Measurements from ENCODE around the gene STAG1. TPM values are rescaled to one million over a fixed set of nuclear protein-coding genes. Genes with fewer than 3 reads are reported as not detected.
A peak's percentile ranks its signal among the peaks of the same experiment; 100 is the strongest.

Gene STAG1
- total and polyA plus RNA-seq, 2 donors (not counting 1 experiment from before 2014, with no cell fraction given), result 23.2 to 38.6 TPM

DNA sequence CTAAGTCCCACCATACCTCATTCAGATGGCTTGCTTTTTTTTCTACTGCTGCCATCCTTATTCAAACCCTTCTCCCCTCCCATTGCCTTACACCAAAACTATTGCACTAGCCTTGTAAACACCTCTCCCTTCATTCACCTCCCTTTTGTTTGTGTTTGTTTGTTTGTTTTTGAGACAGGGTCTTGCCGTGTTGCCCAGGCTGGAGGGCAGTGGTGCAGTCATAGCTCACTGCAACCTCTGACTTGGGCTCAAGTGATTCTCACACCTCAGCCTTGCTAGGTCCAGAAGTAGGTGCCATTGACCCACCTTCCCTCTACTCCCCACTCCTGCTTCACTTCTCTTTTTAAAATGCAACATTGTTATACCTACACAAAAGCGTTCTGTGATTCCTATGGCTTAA, 3.0 kb upstream of the STAG1 start:
- H2AFZ ChIP-seq (ENCODE audit: low read length), result no peak overlapping the region
- H3K4me1 ChIP-seq (ENCODE audit: control insufficient read depth, extremely low read depth, insufficient read depth, low read length), result peaks cover 6% of the 10 kb centered on the region
- DNase-seq (ENCODE audit: low read depth in 2 of 2), result no peak
- no peaks in the 10 kb centered on the region for H4K20me1 ChIP-seq (ENCODE audit: control insufficient read depth, extremely low read depth, insufficient read depth, low read length)
- H3K9me3 ChIP-seq (ENCODE audit: control insufficient read depth, insufficient read depth, low read depth, low read length), result no peaks in the 10 kb centered on the region
- no peaks in the 10 kb centered on the region for H3K27me3 ChIP-seq (ENCODE audit: control insufficient read depth, insufficient read depth, low read length)
- no peak overlapping the region for H3K4me3 ChIP-seq (replicated peaks in 1 of 4; ENCODE audit: control extremely low read depth in 1 of 4, insufficient read depth in 1 of 4, low read depth in 3 of 4, low read length in 4 of 4)
- H3K27ac ChIP-seq (ENCODE audit: insufficient read depth, low read length), result no peak overlapping the region
- H3K36me3 ChIP-seq (ENCODE audit: control insufficient read depth, insufficient read depth, low read length), result no peaks in the 10 kb centered on the region
- H3K9ac ChIP-seq (ENCODE audit: insufficient read depth, low read length), result no peak overlapping the region
- no peak for TF ChIP-seq EZH2 (IDR thresholded peaks at IDR 0.05; ENCODE audit: low read length, missing control alignments)
- TF ChIP-seq, protein P1, sequence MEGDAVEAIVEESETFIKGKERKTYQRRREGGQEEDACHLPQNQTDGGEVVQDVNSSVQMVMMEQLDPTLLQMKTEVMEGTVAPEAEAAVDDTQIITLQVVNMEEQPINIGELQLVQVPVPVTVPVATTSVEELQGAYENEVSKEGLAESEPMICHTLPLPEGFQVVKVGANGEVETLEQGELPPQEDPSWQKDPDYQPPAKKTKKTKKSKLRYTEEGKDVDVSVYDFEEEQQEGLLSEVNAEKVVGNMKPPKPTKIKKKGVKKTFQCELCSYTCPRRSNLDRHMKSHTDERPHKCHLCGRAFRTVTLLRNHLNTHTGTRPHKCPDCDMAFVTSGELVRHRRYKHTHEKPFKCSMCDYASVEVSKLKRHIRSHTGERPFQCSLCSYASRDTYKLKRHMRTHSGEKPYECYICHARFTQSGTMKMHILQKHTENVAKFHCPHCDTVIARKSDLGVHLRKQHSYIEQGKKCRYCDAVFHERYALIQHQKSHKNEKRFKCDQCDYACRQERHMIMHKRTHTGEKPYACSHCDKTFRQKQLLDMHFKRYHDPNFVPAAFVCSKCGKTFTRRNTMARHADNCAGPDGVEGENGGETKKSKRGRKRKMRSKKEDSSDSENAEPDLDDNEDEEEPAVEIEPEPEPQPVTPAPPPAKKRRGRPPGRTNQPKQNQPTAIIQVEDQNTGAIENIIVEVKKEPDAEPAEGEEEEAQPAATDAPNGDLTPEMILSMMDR (conservative IDR thresholded peaks at IDR 0.05 in 1 of 2, IDR thresholded peaks at IDR 0.05 in 1 of 2; ENCODE audit: low read depth in 1 of 2, low read length in 2 of 2), result no peak
- peaks cover 5% of the 10 kb centered on the region for H3K79me2 ChIP-seq (ENCODE audit: control insufficient read depth, insufficient read depth, low read length)
- H3K4me2 ChIP-seq (ENCODE audit: extremely low read depth, insufficient read depth, low read length), result no peak overlapping the region

DNA sequence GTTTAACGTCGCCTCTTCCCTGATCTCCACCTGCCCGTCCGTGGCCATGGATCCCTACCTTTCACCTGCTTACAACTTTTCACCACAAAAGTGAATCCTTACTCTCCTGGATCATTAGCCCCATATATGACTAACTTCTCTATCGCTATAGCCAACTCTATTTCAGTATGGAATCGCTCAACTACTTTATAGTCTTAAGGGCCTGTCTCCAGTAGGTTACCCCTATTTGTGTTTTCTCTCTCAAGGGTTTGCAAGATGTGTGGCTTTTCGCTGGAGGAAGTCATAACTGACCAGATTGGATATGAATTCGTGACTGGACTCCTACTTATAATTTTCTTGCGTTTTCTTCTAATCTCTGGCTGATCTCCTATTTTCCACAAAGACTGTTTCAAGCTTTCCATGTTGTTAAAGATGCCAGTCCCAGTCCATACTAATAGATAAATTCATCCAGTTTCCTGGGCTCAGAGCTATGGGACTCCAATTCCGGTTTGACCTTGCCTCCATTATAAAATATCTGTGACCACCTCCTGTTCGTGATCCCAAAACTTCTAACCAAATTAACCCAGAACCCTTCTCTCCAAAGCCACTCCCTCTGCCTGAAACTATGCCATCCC, 1.3 kb upstream of the STAG1 start:
- H3K4me2 ChIP-seq (ENCODE audit: extremely low read depth, insufficient read depth, low read length), result peak overlapping the region; percentile 96
- H3K9me3 ChIP-seq (ENCODE audit: control insufficient read depth, insufficient read depth, low read depth, low read length), result no peaks in the 10 kb centered on the region

DNA sequence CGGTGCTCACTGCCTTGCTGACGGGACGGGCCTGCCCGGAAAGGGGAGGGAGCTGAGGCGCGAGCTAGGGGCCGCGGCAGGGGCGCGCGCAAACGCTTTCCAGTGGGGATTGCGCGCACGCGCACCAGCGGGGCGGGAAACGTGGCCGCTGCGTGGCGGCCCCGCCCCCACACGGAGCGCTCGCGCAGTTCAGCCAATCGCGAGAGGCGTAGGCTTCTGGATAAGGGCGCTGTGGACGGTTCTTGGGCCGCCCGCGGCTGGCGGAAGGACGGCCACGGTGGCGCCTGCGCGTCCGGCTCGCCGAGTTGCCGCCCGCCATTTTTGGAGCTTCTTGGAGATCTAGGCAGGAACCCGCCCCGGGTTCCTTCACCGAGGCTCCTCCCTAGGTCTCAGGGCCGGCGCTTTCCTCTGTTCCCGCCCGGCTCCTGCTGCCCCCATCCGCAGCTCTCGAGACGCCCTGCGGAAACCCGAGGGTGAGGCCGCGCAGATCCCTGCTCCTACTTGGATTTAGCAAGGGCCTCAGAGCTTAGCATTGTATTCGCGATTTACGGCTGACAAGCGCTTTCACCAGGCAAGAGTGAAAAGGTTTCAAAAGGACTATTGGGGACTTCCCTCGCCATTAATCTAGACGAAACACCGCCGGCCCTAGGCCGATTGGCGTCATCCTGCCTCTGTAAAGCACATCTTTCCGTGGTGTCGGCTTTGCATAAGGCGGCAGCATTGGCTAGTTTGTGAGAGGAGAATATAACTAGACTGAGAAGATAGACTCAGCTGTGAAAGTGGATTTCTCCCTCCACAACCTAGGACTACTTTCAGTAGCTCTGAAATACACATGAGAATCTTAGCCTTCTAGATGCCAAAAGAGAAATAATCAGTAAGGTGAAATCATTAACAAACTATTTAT, 496 bp upstream of the STAG1 start:
- peak; percentile 96 to 98 for DNase-seq (ENCODE audit: low read depth in 2 of 2)
- H3K9ac ChIP-seq (ENCODE audit: insufficient read depth, low read length), result peak overlapping the region; percentile 93
- peak overlapping the region; percentile 94 for H2AFZ ChIP-seq (ENCODE audit: low read length)
- no peaks in the 10 kb centered on the region for H3K27me3 ChIP-seq (ENCODE audit: control insufficient read depth, insufficient read depth, low read length)
- no peaks in the 10 kb centered on the region for H4K20me1 ChIP-seq (ENCODE audit: control insufficient read depth, extremely low read depth, insufficient read depth, low read length)
- peak overlapping the region; percentile 59 to 84 (median 78) for H3K4me3 ChIP-seq (replicated peaks in 1 of 4; ENCODE audit: control extremely low read depth in 1 of 4, insufficient read depth in 1 of 4, low read depth in 3 of 4, low read length in 4 of 4)
- TF ChIP-seq, protein P1 (conservative IDR thresholded peaks at IDR 0.05 in 1 of 2, IDR thresholded peaks at IDR 0.05 in 1 of 2; ENCODE audit: low read depth in 1 of 2, low read length in 2 of 2), result peak; percentile 16 to 38
- no peak for TF ChIP-seq EZH2 (IDR thresholded peaks at IDR 0.05; ENCODE audit: low read length, missing control alignments)
- no peaks in the 10 kb centered on the region for H3K9me3 ChIP-seq (ENCODE audit: control insufficient read depth, insufficient read depth, low read depth, low read length)
- peaks cover 30% of the 10 kb centered on the region for H3K79me2 ChIP-seq (ENCODE audit: control insufficient read depth, insufficient read depth, low read length)
- peak overlapping the region; percentile 96 for H3K4me2 ChIP-seq (ENCODE audit: extremely low read depth, insufficient read depth, low read length)
- peaks cover 10% of the 10 kb centered on the region for H3K4me1 ChIP-seq (ENCODE audit: control insufficient read depth, extremely low read depth, insufficient read depth, low read length)
- peak overlapping the region; percentile 94 for H3K27ac ChIP-seq (ENCODE audit: insufficient read depth, low read length)
- no peaks in the 10 kb centered on the region for H3K36me3 ChIP-seq (ENCODE audit: control insufficient read depth, insufficient read depth, low read length)

More for the DNA sequence above, 1.3 kb upstream of the STAG1 start:
- Histone ChIP-seq H4K20me1 (ENCODE audit: control insufficient read depth, extremely low read depth, insufficient read depth, low read length) (no peaks in the 10 kb centered on the region), H3K27ac (ENCODE audit: insufficient read depth, low read length) (peak overlapping the region; percentile 94), H3K4me3 (replicated peaks in 1 of 4; ENCODE audit: control extremely low read depth in 1 of 4, insufficient read depth in 1 of 4, low read depth in 3 of 4, low read length in 4 of 4) (peak overlapping the region; percentile 59 to 84 (median 72)), H2AFZ (ENCODE audit: low read length) (peak overlapping the region; percentile 94), H3K9ac (ENCODE audit: insufficient read depth, low read length) (peak overlapping the region; percentile 86), H3K36me3 (ENCODE audit: control insufficient read depth, insufficient read depth, low read length) (no peaks in the 10 kb centered on the region), H3K4me1 (ENCODE audit: control insufficient read depth, extremely low read depth, insufficient read depth, low read length) (peaks cover 10% of the 10 kb centered on the region), H3K27me3 (ENCODE audit: control insufficient read depth, insufficient read depth, low read length) (no peaks in the 10 kb centered on the region), H3K79me2 (ENCODE audit: control insufficient read depth, insufficient read depth, low read length) (peaks cover 22% of the 10 kb centered on the region)
- DNase-seq (ENCODE audit: low read depth in 2 of 2), result peak; percentile 13 to 14
- no peak for TF ChIP-seq EZH2 (IDR thresholded peaks at IDR 0.05; ENCODE audit: low read length, missing control alignments)
- TF ChIP-seq, protein P1 (conservative IDR thresholded peaks at IDR 0.05 in 1 of 2, IDR thresholded peaks at IDR 0.05 in 1 of 2; ENCODE audit: low read depth in 1 of 2, low read length in 2 of 2), result no peak

Data from fibroblast of lung (primary cell).